OCI-LY3 (cell line): ENCODE results near the gene HSPA1B.
A peak's percentile ranks its signal among the peaks of the same experiment; 100 is the strongest.
"Not testable (repeated sequence)": the region's sequence is repeated elsewhere in the genome, so short reads cannot be mapped to it uniquely, and the experiment has no call there.

Source experiments
- H2AFZ ChIP-seq: fragments of 200-600, 300-600 bp; shearing (Covaris generic); 2 replicates; pipeline ENCODE4 v1.6.0; 2014; ENCODE audit warnings: antibody characterized with exemption, low read depth, low read length
- H3K27ac ChIP-seq: fragments of 200-600, 300-600 bp; sonication (generic); 2 replicates; pipeline ENCODE4 v1.5.1; 2014; ENCODE audit warnings: mild to moderate bottlenecking, low read length, moderate library complexity, mixed read lengths
- H3K27me3 ChIP-seq: fragments of 200-600, 300-600 bp; sonication (generic); 2 replicates; pipeline ENCODE4 v1.6.1; 2014; ENCODE audit warnings: low read depth, low read length, mixed read lengths
- H3K36me3 ChIP-seq: fragments of 200-600, 300-600 bp; sonication (generic); replicated peaks from 2 replicates; pipeline ENCODE3; 2014; ENCODE audit warnings: low read depth, low read length, mixed read lengths
- H3K4me1 ChIP-seq: fragments of 300-600, 200-600 bp; sonication (generic); 2 replicates; pipeline ENCODE4 v1.6.1; 2014; ENCODE audit warnings: low read length, mixed read lengths
- H3K4me2 ChIP-seq: fragments of 200-600, 300-600 bp; sonication (generic); 2 replicates; pipeline ENCODE4 v1.6.1; 2014; ENCODE audit warnings: low read length, mixed read lengths
- H3K4me3 ChIP-seq: fragments of 300-600, 200-600 bp; sonication (generic); 2 replicates; pipeline ENCODE4 v1.5.1; 2014; ENCODE audit warnings: antibody characterized with exemption, mild to moderate bottlenecking, low read length, moderate library complexity
- H3K79me2 ChIP-seq: fragments of 300-600, 200-600 bp; shearing (Covaris generic); 2 replicates; pipeline ENCODE4 v1.6.1; 2014; ENCODE audit warnings: mild to moderate bottlenecking, low read length, mixed read lengths
- H3K9ac ChIP-seq: fragments of 300-600, 200-600 bp; shearing (Covaris generic); 2 replicates; pipeline ENCODE4 v1.6.0; 2014; ENCODE audit warnings: mild to moderate bottlenecking, low read length, moderate library complexity
- H3K9me3 ChIP-seq: fragments of 200-600, 300-600 bp; shearing (Covaris generic); 2 replicates; pipeline ENCODE4 v1.6.1; 2014; ENCODE audit warnings: low read length, mixed read lengths; ENCODE audit not compliant: insufficient read depth
- H4K20me1 ChIP-seq: fragments of 200-600, 300-600 bp; sonication (generic); 2 replicates; pipeline ENCODE4 v1.6.1; 2016; ENCODE audit warnings: low read length, mixed read lengths; ENCODE audit not compliant: insufficient read depth
- CTCF ChIP-seq: fragments of 200-600, 300-600 bp; sonication (generic); IDR thresholded peaks from 2 replicates; pipeline ENCODE4 v1.5.1; 2014; ENCODE audit warnings: antibody characterized with exemption, low read length, low read depth
- EZH2phosphoT487 ChIP-seq: fragments of 200-600 bp; shearing (Covaris generic); IDR thresholded peaks from 2 replicates; pipeline ENCODE4 v1.6.1; 2018; ENCODE audit warnings: antibody characterized with exemption, mixed run types, low read depth

Gene HSPA1B

GRCh38 chr6:31860349-31860748 is 32.8 kb downstream of the HSPA1B start:
- no peak for TF ChIP-seq CTCF
- TF ChIP-seq EZH2phosphoT487: no peak
- no peak overlapping the region for H3K4me2 ChIP-seq
- no peak overlapping the region for H3K4me3 ChIP-seq
- no peaks in the 10 kb centered on the region for H3K27me3 ChIP-seq
- no peaks in the 10 kb centered on the region for H4K20me1 ChIP-seq
- peaks cover 3% of the 10 kb centered on the region for H3K36me3 ChIP-seq
- H3K9me3 ChIP-seq: no peaks in the 10 kb centered on the region
- no peak overlapping the region for H3K9ac ChIP-seq
- H3K27ac ChIP-seq: no peak overlapping the region
- peaks cover 6% of the 10 kb centered on the region for H3K79me2 ChIP-seq
- no peak overlapping the region for H2AFZ ChIP-seq
- peaks cover 5% of the 10 kb centered on the region for H3K4me1 ChIP-seq

GRCh38 chr6:31861150-31861549 is 33.6 kb downstream of the HSPA1B start:
- Histone ChIP-seq H2AFZ (no peak overlapping the region), H3K9ac (no peak overlapping the region), H3K9me3 (no peaks in the 10 kb centered on the region), H3K36me3 (peaks cover 3% of the 10 kb centered on the region), H3K27ac (no peak overlapping the region), H3K4me1 (peaks cover 5% of the 10 kb centered on the region), H3K4me2 (no peak overlapping the region), H4K20me1 (no peaks in the 10 kb centered on the region), H3K79me2 (peaks cover 6% of the 10 kb centered on the region), H3K4me3 (no peak overlapping the region), H3K27me3 (no peaks in the 10 kb centered on the region)
- TF ChIP-seq CTCF: no peak

- TF ChIP-seq EZH2phosphoT487 (no peak), CTCF (no peak)
- peaks cover 3% of the 10 kb centered on the region for H3K36me3 ChIP-seq
- no peaks in the 10 kb centered on the region for H3K9me3 ChIP-seq
- no peaks in the 10 kb centered on the region for H4K20me1 ChIP-seq
- peak overlapping the region; percentile 97 for H3K4me2 ChIP-seq
- no peak overlapping the region for H2AFZ ChIP-seq
- H3K4me1 ChIP-seq: peaks cover 5% of the 10 kb centered on the region
- peak overlapping the region; percentile 76 for H3K9ac ChIP-seq
- H3K79me2 ChIP-seq: peaks cover 6% of the 10 kb centered on the region
- H3K27ac ChIP-seq: peak overlapping the region; percentile 34; the same call in 1 of the 2 replicates
- peak overlapping the region; percentile 90 for H3K4me3 ChIP-seq
- no peaks in the 10 kb centered on the region for H3K27me3 ChIP-seq
Measured at GRCh38 chr6:31861919-31862343, 34.4 kb downstream of the HSPA1B start.

DNA sequence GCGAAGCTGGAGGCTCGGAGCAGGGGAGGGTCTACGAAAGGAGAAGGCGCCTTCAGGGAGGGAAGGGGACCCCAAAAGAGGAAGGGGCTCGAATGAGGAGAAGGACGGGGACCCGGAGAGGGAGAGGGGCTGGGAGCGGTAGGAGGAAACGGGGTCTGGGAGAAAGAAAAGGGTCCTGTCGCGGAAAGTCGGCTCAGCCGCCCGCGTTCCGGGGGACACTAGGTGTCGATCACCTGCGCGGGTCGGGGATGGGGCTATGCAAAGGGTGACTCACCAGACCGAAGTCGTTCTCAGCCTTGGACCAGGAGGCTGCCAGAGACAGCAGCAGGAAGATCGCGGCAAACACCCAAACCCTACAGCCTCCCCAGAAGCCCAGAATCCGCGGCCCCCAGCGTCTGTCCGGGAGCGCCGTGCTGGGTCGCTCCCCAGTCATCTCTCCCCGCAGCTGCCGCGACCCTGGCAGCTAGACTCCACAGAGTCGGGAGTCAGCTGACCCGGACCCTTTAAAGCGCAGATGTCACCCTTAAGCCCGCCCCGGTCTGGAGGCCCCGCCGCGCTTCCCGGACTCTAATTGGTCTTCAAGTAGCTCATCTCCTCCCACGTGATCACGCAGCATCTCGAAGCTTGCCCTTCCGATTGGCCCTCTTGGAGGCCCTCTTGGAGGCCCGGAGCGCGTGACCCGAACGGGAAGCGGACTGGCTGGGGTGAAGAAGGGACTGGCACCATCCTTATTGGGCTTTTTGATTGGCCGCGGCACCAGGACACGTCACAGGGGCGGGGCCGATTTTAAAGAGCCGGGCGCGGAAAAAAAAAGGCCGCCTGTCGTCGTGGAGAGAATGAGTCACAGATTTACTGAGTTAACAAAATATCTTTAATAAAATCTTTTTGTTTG is 35.1 kb downstream of the HSPA1B start, which contains the start of gene NEU1:
Gene NEU1 (minus strand): TSS at position 478 of the 892 bp plus-strand sequence. CDS start 45 bp downstream, at position 433.
- peaks cover 5% of the 10 kb centered on the region for H3K4me1 ChIP-seq
- peak within 1 kb of the TSS; percentile 76 for H3K9ac ChIP-seq
- H3K27ac ChIP-seq: peak within 1 kb of the TSS; percentile 49

GRCh38 chr6:31864123-31864562 is 36.6 kb downstream of the HSPA1B start:
- Histone ChIP-seq H3K9ac (peak overlapping the region; percentile 67; the same call in 1 of the 2 replicates), H3K4me3 (peak overlapping the region; percentile 96), H3K4me2 (peak overlapping the region; percentile 85)
- not testable (repeated sequence) for H3K36me3 ChIP-seq, H3K27ac ChIP-seq, H3K9me3 ChIP-seq, H4K20me1 ChIP-seq, H2AFZ ChIP-seq, H3K4me1 ChIP-seq, H3K79me2 ChIP-seq, H3K27me3 ChIP-seq

More for the DNA sequence above, 35.1 kb downstream of the HSPA1B start, which contains the start of gene NEU1:
- TF ChIP-seq CTCF (no peak), EZH2phosphoT487 (no peak)
- Histone ChIP-seq H3K4me2 (peak within 1 kb of the TSS; percentile 97), H3K79me2 (peaks cover 6% of the 10 kb centered on the region), H3K4me3 (peak within 1 kb of the TSS; percentile 96), H3K36me3 (peaks cover 3% of the 10 kb centered on the region), H4K20me1 (no peaks in the 10 kb centered on the region), H3K9me3 (no peaks in the 10 kb centered on the region), H2AFZ (peak within 1 kb of the TSS; percentile 66; the same call in 1 of the 2 replicates), H3K27me3 (no peaks in the 10 kb centered on the region)
